WTC11 (cell line): Measurements from ENCODE around the gene TESK2. TPM values are rescaled to one million over a fixed set of nuclear protein-coding genes. Genes with fewer than 3 reads are reported as not detected.
A peak's percentile ranks its signal among the peaks of the same experiment; 100 is the strongest.

Experiments used
- ATAC-seq: fragments of 200-7000 bp; cut with Tn5 transposase; 2 replicates; pipeline ENCODE4 v1.10.0; 2021; ENCODE audit warnings: mild to moderate bottlenecking, moderate library complexity
- CTCF ChIA-PET: fragments of 300-600 bp; sonication (Branson Sonifier 250); formaldehyde crosslinking; loops from one replicate; lab custom pipeline; 2021; ENCODE audit warnings: antibody characterized with exemption; lab: Charles Lee
- POLR2A ChIA-PET: fragments of 350-600 bp; sonication (Branson Sonifier 250); formaldehyde crosslinking; loops from one replicate; lab custom pipeline; 2021; ENCODE audit warnings: antibody characterized with exemption; lab: Charles Lee
- DNase-seq: peaks from one replicate; pipeline ENCODE4 v3.0.0; 2021; ENCODE audit warnings: low spot score
- H3K27ac Mint-ChIP-seq: 2 replicates; pipeline ENCODE4 v1.8.0; 2021; ENCODE audit warnings: mixed read lengths
- H3K27me3 Mint-ChIP-seq: 2 replicates; pipeline ENCODE4 v1.8.0; 2021; ENCODE audit warnings: low read depth, mild to moderate bottlenecking, moderate library complexity, mixed read lengths
- H3K36me3 Mint-ChIP-seq: 2 replicates; pipeline ENCODE4 v1.8.0; 2021; ENCODE audit warnings: mixed read lengths
- H3K4me1 Mint-ChIP-seq: 2 replicates; pipeline ENCODE4 v1.8.0; 2022; ENCODE audit warnings: mixed read lengths
- H3K4me3 Mint-ChIP-seq: 2 replicates; pipeline ENCODE4 v1.8.0; 2021; ENCODE audit warnings: mild to moderate bottlenecking, moderate library complexity, mixed read lengths
- H3K9me3 Mint-ChIP-seq: 2 replicates; pipeline ENCODE4 v1.8.0; 2021; ENCODE audit warnings: mixed read lengths
- CBFB ChIP-seq: sonication (generic); formaldehyde crosslinking; IDR thresholded peaks from 2 replicates; pipeline ENCODE4 v1.8.1; 2022; ENCODE audit warnings: mild to moderate bottlenecking, low read depth, missing genetic modification reagents
- EMX1 ChIP-seq: fragments of 250-450 bp; sonication (Bioruptor Pico); IDR thresholded peaks from 2 replicates; pipeline ENCODE4 v1.8.0; 2021; ENCODE audit warnings: mild to moderate bottlenecking
- GABPB1 ChIP-seq: sonication (generic); formaldehyde crosslinking; IDR thresholded peaks from 2 replicates; pipeline ENCODE4 v1.8.1; 2023; ENCODE audit warnings: mild to moderate bottlenecking, missing genetic modification reagents
- GRHL2 ChIP-seq: fragments of 250-450 bp; sonication (Bioruptor Pico); IDR thresholded peaks from 2 replicates; pipeline ENCODE4 v1.8.0; 2022; ENCODE audit warnings: mild to moderate bottlenecking, moderate library complexity; ENCODE audit not compliant: insufficient replicate concordance, severe bottlenecking
- MXD4 ChIP-seq: fragments of 250-450 bp; sonication (Bioruptor Pico); IDR thresholded peaks from 2 replicates; pipeline ENCODE4 v1.8.0; 2021; ENCODE audit warnings: mild to moderate bottlenecking, moderate library complexity, borderline replicate concordance
- ZNF232 ChIP-seq: sonication (generic); formaldehyde crosslinking; IDR thresholded peaks from 2 replicates; pipeline ENCODE4 v1.8.0; 2022; ENCODE audit warnings: mild to moderate bottlenecking, missing genetic modification reagents
- ZNF263 ChIP-seq: sonication (generic); formaldehyde crosslinking; IDR thresholded peaks from 2 replicates; pipeline ENCODE4 v1.8.1; 2022; ENCODE audit warnings: low read depth, mild to moderate bottlenecking, moderate library complexity, missing genetic modification reagents
- ZNF671 ChIP-seq: fragments of 250-450 bp; sonication (Bioruptor Pico); IDR thresholded peaks from 2 replicates; pipeline ENCODE4 v1.8.0; 2021; ENCODE audit warnings: mild to moderate bottlenecking
- total RNA-seq: library from RNA; stranded (reverse); gene quantifications from 3 replicates; pipeline ENCODE4 v1.2.3, GENCODE V29; 2021
- TF ChIP-seq, protein P1 (sequence below): sonication (generic); formaldehyde crosslinking; IDR thresholded peaks from 2 replicates; pipeline ENCODE4 v1.8.0; 2022; ENCODE audit warnings: mild to moderate bottlenecking, missing genetic modification reagents
- TF ChIP-seq, protein P2 (sequence below): sonication (generic); formaldehyde crosslinking; IDR thresholded peaks from 2 replicates; pipeline ENCODE4 v1.8.1; 2023; ENCODE audit warnings: mild to moderate bottlenecking, missing genetic modification reagents
- TF ChIP-seq, protein P3 (sequence below): sonication (generic); formaldehyde crosslinking; IDR thresholded peaks from 2 replicates; pipeline ENCODE4 v1.8.0; 2022; ENCODE audit warnings: mild to moderate bottlenecking, missing genetic modification reagents
- TF ChIP-seq, protein P4 (sequence below): sonication (generic); formaldehyde crosslinking; IDR thresholded peaks from 2 replicates; pipeline ENCODE4 v1.8.0; 2022; ENCODE audit warnings: mild to moderate bottlenecking, missing genetic modification reagents
- TF ChIP-seq, protein P5 (sequence below): sonication (generic); formaldehyde crosslinking; IDR thresholded peaks from 2 replicates; pipeline ENCODE4 v1.8.1; 2023; ENCODE audit warnings: mild to moderate bottlenecking, moderate library complexity, missing genetic modification reagents
- TF ChIP-seq, protein P6 (sequence below): sonication (generic); formaldehyde crosslinking; IDR thresholded peaks from 2 replicates; pipeline ENCODE4 v1.8.0; 2022; ENCODE audit warnings: missing genetic modification reagents
- TF ChIP-seq, protein P7 (sequence below): sonication (generic); formaldehyde crosslinking; IDR thresholded peaks from 2 replicates; pipeline ENCODE4 v1.8.0; 2023; ENCODE audit warnings: missing genetic modification reagents
- TF ChIP-seq, protein P8 (sequence below): sonication (generic); formaldehyde crosslinking; IDR thresholded peaks from 2 replicates; pipeline ENCODE4 v1.8.1; 2023; ENCODE audit warnings: mild to moderate bottlenecking, missing genetic modification reagents, moderate library complexity

TESK2 gene
- total RNA-seq, 1 experiment from 2014 or later = 13.3 TPM

DNA sequence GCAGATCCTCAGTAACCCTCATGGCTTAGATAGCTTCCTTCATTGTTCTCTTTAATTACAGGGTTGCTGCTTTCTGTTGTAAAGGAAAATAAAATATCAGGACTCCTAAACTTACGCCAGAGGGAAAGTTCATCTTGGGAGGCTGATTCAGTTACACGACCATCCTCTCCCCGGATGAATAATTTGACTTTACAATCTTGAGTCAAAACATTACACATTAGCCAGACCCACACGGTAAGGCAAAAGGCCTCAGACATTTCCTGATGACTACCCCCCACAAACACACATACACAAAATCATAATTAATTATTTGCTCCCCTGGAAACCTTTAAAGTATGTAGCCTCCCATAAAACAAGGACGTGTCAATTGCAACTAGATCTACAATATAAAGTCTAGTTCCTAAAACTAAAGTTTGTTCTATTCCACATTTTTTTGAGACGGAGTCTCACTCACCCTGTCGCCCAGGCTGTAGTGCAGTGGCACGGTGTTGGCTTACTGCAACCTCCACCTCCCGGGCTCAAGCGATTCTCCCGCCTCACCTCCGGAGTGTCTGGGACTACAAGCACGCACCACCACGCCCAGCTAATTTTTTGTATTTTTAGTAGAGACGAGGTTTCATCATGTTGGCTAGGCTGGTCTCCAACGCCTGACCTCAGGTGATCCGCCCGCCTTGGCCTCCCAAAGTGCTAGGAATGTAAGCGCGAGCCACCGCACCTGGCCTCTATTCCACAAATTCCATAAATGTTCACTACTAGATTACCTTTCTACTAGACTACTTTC lies 31.6 kb upstream of the TESK2 start:
- 0 out of 2 replicates have a peak, but pooled peaks have one; percentile 28 for TF ChIP-seq GABPB1
- TF ChIP-seq MXD4 (CRISPR knock-in tag) = no peak
- H3K36me3 Mint-ChIP-seq = peaks cover 19% of the 10 kb centered on the region
- H3K4me1 Mint-ChIP-seq = peaks cover 43% of the 10 kb centered on the region
- CTCF ChIA-PET = interaction anchor here (0.9 to 2.0 kb wide), 3 partner anchors 17 to 47 kb away, joined by 3 to 6 read pairs (median 4); partner anchors contain the start of gene MMACHC
- DNase-seq = peak; percentile 35
- H3K27ac Mint-ChIP-seq = peak overlapping the region; percentile 100
- H3K9me3 Mint-ChIP-seq = no peaks in the 10 kb centered on the region
- POLR2A ChIA-PET = interaction anchor here (0.6 to 2.7 kb wide), 26 partner anchors 10 to 780 kb away, joined by 3 to 27 read pairs (median 4); partner anchors contain the start of genes AKR1A1, CCDC163, GPBP1L1 and MMACHC
- ATAC-seq = peak; percentile 6; the same call in 1 of the 2 replicates
- H3K27me3 Mint-ChIP-seq = no peaks in the 10 kb centered on the region
- H3K4me3 Mint-ChIP-seq = peak overlapping the region; percentile 95

DNA sequence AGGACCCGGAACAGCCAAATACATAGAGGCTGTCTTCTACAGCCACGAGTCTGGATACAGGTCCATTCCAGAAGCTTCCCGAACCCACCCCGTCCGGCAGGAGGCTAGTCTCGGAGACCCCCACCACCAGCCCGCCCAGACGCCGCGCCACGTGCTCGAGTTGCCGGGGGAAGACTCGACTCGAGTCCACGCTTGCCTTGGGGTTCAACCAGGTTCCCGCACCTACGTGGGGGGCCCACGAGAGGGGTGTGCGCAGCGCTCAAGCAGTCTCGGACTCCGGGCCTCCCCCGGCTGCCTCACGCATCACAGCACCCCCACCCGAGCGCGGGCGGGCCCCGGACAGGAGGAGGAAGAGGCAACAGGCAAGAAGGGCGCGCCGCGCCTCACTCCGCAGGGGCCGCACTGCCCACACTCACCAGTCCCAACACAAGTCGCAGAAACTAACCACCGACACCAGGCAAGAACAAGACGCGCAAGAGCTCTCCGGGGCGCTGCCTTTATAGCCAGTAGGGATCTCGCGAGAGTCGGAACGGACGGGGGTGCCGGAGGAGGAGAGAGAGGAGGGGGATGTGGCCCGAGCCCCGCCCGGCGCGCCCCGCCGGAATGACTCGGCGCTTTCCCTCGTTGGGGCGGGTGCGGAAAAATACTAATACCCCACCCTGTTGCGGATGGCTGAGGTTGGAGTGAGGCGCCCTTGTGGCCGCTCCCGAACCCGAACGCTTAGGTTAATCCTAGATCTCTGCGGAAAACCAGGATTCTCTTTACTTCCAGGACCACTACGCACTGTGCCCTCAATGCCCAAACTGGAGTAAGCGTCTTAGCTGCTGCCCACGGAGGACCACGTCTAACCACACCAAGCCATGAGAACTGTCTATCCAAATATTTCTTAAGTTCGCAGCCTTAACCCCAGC lies 30.7 kb upstream of the TESK2 start, which contains the start of gene PRDX1:
TSS of gene PRDX1 (minus strand) at position 472 of the 911 bp plus-strand sequence. CDS start 2,841 bp downstream, outside the sequence.
- H3K9me3 Mint-ChIP-seq = no peaks in the 10 kb centered on the region
- peak within 1 kb of the TSS; percentile 100 for H3K27ac Mint-ChIP-seq
- peak within 1 kb of the TSS; percentile 95 for H3K4me3 Mint-ChIP-seq
- peaks cover 27% of the 10 kb centered on the region for H3K36me3 Mint-ChIP-seq
- DNase-seq (peak; percentile 98), ATAC-seq (peak; percentile 89)
- CTCF ChIA-PET = interaction anchor here (0.5 to 2.0 kb wide), 5 partner anchors 9 to 218 kb away, joined by 3 to 6 read pairs (median 4); partner anchors contain the start of gene MMACHC
- POLR2A ChIA-PET = interaction anchor here (0.6 to 2.7 kb wide), 28 partner anchors 9 to 781 kb away, joined by 3 to 27 read pairs (median 4); partner anchors contain the start of genes AKR1A1, CCDC163, GPBP1L1 and MMACHC
- peaks cover 43% of the 10 kb centered on the region for H3K4me1 Mint-ChIP-seq
- H3K27me3 Mint-ChIP-seq = no peaks in the 10 kb centered on the region
- TF ChIP-seq ZNF263 (CRISPR knock-in tag) (no peak), ZNF671 (CRISPR knock-in tag) (0 out of 2 replicates have a peak, but pooled peaks have one; percentile 38), ZNF232 (CRISPR knock-in tag) (0 out of 2 replicates have a peak, but pooled peaks have one; percentile 73), GRHL2 (CRISPR knock-in tag) (no peak), EMX1 (CRISPR knock-in tag) (no peak), CBFB (CRISPR knock-in tag) (0 out of 2 replicates have a peak, but pooled peaks have one; percentile 62)
- TF ChIP-seq, protein P1, sequence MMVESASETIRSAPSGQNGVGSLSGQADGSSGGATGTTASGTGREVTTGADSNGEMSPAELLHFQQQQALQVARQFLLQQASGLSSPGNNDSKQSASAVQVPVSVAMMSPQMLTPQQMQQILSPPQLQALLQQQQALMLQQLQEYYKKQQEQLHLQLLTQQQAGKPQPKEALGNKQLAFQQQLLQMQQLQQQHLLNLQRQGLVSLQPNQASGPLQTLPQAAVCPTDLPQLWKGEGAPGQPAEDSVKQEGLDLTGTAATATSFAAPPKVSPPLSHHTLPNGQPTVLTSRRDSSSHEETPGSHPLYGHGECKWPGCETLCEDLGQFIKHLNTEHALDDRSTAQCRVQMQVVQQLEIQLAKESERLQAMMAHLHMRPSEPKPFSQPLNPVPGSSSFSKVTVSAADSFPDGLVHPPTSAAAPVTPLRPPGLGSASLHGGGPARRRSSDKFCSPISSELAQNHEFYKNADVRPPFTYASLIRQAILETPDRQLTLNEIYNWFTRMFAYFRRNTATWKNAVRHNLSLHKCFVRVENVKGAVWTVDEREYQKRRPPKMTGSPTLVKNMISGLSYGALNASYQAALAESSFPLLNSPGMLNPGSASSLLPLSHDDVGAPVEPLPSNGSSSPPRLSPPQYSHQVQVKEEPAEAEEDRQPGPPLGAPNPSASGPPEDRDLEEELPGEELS (CRISPR knock-in tag) = peak; percentile 95
- TF ChIP-seq, protein P2, sequence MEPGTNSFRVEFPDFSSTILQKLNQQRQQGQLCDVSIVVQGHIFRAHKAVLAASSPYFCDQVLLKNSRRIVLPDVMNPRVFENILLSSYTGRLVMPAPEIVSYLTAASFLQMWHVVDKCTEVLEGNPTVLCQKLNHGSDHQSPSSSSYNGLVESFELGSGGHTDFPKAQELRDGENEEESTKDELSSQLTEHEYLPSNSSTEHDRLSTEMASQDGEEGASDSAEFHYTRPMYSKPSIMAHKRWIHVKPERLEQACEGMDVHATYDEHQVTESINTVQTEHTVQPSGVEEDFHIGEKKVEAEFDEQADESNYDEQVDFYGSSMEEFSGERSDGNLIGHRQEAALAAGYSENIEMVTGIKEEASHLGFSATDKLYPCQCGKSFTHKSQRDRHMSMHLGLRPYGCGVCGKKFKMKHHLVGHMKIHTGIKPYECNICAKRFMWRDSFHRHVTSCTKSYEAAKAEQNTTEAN (CRISPR knock-in tag) = peak; percentile 90
- TF ChIP-seq, protein P3, sequence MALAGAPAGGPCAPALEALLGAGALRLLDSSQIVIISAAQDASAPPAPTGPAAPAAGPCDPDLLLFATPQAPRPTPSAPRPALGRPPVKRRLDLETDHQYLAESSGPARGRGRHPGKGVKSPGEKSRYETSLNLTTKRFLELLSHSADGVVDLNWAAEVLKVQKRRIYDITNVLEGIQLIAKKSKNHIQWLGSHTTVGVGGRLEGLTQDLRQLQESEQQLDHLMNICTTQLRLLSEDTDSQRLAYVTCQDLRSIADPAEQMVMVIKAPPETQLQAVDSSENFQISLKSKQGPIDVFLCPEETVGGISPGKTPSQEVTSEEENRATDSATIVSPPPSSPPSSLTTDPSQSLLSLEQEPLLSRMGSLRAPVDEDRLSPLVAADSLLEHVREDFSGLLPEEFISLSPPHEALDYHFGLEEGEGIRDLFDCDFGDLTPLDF (CRISPR knock-in tag) = peak; percentile 80
- TF ChIP-seq, protein P4, sequence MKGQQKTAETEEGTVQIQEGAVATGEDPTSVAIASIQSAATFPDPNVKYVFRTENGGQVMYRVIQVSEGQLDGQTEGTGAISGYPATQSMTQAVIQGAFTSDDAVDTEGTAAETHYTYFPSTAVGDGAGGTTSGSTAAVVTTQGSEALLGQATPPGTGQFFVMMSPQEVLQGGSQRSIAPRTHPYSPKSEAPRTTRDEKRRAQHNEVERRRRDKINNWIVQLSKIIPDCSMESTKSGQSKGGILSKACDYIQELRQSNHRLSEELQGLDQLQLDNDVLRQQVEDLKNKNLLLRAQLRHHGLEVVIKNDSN = peak; percentile 48
- TF ChIP-seq, protein P5, sequence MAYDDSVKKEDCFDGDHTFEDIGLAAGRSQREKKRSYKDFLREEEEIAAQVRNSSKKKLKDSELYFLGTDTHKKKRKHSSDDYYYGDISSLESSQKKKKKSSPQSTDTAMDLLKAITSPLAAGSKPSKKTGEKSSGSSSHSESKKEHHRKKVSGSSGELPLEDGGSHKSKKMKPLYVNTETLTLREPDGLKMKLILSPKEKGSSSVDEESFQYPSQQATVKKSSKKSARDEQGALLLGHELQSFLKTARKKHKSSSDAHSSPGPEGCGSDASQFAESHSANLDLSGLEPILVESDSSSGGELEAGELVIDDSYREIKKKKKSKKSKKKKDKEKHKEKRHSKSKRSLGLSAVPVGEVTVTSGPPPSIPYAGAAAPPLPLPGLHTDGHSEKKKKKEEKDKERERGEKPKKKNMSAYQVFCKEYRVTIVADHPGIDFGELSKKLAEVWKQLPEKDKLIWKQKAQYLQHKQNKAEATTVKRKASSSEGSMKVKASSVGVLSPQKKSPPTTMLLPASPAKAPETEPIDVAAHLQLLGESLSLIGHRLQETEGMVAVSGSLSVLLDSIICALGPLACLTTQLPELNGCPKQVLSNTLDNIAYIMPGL (CRISPR knock-in tag) = peak; percentile 66; the same call in 1 of the 2 replicates
- TF ChIP-seq, protein P6, sequence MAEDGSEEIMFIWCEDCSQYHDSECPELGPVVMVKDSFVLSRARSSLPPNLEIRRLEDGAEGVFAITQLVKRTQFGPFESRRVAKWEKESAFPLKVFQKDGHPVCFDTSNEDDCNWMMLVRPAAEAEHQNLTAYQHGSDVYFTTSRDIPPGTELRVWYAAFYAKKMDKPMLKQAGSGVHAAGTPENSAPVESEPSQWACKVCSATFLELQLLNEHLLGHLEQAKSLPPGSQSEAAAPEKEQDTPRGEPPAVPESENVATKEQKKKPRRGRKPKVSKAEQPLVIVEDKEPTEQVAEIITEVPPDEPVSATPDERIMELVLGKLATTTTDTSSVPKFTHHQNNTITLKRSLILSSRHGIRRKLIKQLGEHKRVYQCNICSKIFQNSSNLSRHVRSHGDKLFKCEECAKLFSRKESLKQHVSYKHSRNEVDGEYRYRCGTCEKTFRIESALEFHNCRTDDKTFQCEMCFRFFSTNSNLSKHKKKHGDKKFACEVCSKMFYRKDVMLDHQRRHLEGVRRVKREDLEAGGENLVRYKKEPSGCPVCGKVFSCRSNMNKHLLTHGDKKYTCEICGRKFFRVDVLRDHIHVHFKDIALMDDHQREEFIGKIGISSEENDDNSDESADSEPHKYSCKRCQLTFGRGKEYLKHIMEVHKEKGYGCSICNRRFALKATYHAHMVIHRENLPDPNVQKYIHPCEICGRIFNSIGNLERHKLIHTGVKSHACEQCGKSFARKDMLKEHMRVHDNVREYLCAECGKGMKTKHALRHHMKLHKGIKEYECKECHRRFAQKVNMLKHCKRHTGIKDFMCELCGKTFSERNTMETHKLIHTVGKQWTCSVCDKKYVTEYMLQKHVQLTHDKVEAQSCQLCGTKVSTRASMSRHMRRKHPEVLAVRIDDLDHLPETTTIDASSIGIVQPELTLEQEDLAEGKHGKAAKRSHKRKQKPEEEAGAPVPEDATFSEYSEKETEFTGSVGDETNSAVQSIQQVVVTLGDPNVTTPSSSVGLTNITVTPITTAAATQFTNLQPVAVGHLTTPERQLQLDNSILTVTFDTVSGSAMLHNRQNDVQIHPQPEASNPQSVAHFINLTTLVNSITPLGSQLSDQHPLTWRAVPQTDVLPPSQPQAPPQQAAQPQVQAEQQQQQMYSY (CRISPR knock-in tag) = peak; percentile 29; the same call in 1 of the 2 replicates
- TF ChIP-seq, protein P7, sequence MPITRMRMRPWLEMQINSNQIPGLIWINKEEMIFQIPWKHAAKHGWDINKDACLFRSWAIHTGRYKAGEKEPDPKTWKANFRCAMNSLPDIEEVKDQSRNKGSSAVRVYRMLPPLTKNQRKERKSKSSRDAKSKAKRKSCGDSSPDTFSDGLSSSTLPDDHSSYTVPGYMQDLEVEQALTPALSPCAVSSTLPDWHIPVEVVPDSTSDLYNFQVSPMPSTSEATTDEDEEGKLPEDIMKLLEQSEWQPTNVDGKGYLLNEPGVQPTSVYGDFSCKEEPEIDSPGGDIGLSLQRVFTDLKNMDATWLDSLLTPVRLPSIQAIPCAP (CRISPR knock-in tag) = peak; percentile 96
- TF ChIP-seq, protein P8, sequence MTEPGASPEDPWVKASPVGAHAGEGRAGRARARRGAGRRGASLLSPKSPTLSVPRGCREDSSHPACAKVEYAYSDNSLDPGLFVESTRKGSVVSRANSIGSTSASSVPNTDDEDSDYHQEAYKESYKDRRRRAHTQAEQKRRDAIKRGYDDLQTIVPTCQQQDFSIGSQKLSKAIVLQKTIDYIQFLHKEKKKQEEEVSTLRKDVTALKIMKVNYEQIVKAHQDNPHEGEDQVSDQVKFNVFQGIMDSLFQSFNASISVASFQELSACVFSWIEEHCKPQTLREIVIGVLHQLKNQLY (CRISPR knock-in tag) = no peak
